DMS53 treated with DMSO at 0.1 percent for 48 hours (cell line): ENCODE results near the gene MICALL2.
A peak's percentile ranks its signal among the peaks of the same experiment; 100 is the strongest.

Source experiments
- DNase-seq: peaks from one replicate; lab custom pipeline; 2025; ENCODE audit not compliant: unreplicated experiment; lab: John Stamatoyannopoulos, UW

MICALL2 gene

GRCh38 chr7:1434891-1435670 is 24.2 kb downstream of the MICALL2 start:
- DNase-seq = no peak

- no peak for DNase-seq
Observed at GRCh38 chr7:1434165-1434718, 25.0 kb downstream of the MICALL2 start.

GRCh38 chr7:1433128-1433920 is 25.9 kb downstream of the MICALL2 start:
- DNase-seq = no peak

GRCh38 chr7:1432411-1433082 is 26.7 kb downstream of the MICALL2 start:
- peak; percentile 36 for DNase-seq

- DNase-seq = no peak
Observed at GRCh38 chr7:1431634-1432380, 27.5 kb downstream of the MICALL2 start.

GRCh38 chr7:1431226-1431625 is 28.0 kb downstream of the MICALL2 start:
- no peak for DNase-seq

- DNase-seq = no peak
Observed at GRCh38 chr7:1430056-1430845, 29.0 kb downstream of the MICALL2 start.

- no peak for DNase-seq
Observed at GRCh38 chr7:1428941-1429501, 30.2 kb downstream of the MICALL2 start.

GRCh38 chr7:1427064-1427657 is 32.1 kb downstream of the MICALL2 start:
- DNase-seq = no peak

GRCh38 chr7:1426474-1426873 is 32.8 kb downstream of the MICALL2 start:
- DNase-seq = no peak

- no peak for DNase-seq
Observed at GRCh38 chr7:1425292-1426136, 33.8 kb downstream of the MICALL2 start.

GRCh38 chr7:1424041-1424440 is 35.2 kb downstream of the MICALL2 start:
- DNase-seq = no peak

- DNase-seq = no peak
Observed at GRCh38 chr7:1423264-1423811, 35.9 kb downstream of the MICALL2 start.

- no peak for DNase-seq
Observed at GRCh38 chr7:1422512-1423263, 36.6 kb downstream of the MICALL2 start.

GRCh38 chr7:1421946-1422345 is 37.3 kb downstream of the MICALL2 start:
- DNase-seq = no peak

- no peak for DNase-seq
Observed at GRCh38 chr7:1421020-1421790, 38.1 kb downstream of the MICALL2 start.

- DNase-seq = no peak
Observed at GRCh38 chr7:1419688-1420087, 39.6 kb downstream of the MICALL2 start.
